Left renal cortex interstitium (tissue), 4 donors: ENCODE results near the gene CMTM4. TPM values are rescaled to one million over a fixed set of nuclear protein-coding genes. Genes with fewer than 3 reads are reported as not detected.
"Not testable (repeated sequence)": the region's sequence is repeated elsewhere in the genome, so short reads cannot be mapped to it uniquely, and the experiment has no call there.

Experiments
- DNase-seq, 4 donors: peaks; one replicate each; pipeline ENCODE4 v3.0.0-alpha.2; 2013; ENCODE audit warnings: low read depth in 4 of 4, low spot score in 2 of 4, missing footprints in 1 of 4
- polyA plus RNA-seq, 4 donors: library from polyadenylated mRNA; unstranded; fragments of 120-200 nt; gene quantifications; one replicate each; pipeline ENCODE4 v1.2.1, GENCODE V29; 2013; ENCODE audit not compliant: insufficient read length in 4 of 4

Gene CMTM4
- polyA plus RNA-seq, 4 donors: 63.0 to 69.7 (median 66.8) TPM

- no peak for DNase-seq
These were observed 96.8 kb downstream of the CMTM4 start for GRCh38 chr16:66599726-66600125.

GRCh38 chr16:66598111-66598510, 98.4 kb downstream of the CMTM4 start:
- no peak for DNase-seq

DNA sequence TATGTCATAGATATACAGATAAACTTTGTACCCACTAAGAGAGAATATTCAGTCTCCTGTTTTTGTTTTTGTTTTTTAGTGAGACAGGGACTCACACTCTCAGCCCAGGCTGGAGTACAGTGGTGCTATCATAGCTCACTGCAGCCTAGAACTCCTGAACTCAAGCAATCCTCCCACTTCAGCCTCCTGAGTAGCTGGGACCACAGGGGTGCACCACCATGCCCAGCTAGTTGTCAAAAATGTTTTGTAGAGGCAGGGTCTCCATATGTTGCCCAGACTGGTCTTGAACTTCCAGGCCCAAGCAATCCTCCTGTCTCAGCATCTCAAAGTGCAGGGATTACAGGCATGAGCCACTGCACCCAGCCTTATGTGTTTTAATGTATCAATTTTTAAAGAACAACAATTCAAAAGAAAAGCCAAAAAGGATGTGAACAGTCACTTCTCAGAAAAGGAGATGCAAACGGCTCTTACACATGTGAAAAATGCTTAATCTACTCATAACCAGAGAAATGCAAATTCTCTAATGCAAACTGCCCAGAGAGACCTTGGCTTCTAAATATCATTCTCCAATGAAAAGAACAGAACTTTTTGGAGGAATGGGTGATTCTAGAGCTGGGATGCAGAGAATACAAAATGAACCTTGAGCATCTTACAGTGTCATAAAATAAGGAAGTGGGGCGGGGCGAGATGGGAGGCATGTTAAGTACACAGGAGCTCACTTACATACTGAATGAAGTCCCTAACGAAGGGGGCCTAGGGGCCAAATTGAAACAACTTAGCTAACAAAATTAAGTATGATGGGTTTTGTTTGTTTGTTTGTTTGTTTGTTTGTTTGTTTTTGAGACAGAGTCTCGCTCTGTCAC, 99.3 kb downstream of the CMTM4 start:
- no peak for DNase-seq

GRCh38 chr16:66596559-66596958, 100.0 kb downstream of the CMTM4 start:
- DNase-seq: not testable (repeated sequence)

DNA sequence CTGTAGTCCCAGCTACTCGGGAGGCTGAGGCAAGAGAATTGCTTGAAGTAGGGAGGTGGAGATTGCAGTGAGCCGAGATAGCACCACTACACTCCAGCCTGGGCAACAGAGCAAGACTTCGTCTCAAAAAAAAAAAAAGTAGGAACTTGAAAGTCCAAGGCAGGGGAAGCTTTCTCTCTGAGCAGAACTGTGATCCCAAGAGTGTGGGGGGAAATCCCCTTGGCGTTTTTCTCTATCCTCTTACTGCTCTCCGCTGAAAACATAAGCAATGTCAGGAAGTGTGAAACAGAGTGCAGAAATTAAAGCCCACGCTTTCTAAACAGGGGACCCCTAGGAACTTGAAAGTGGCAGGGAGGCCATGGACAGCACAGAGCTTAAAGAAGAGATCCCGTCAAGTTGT, 101.8 kb downstream of the CMTM4 start:
- no peak for DNase-seq

DNA sequence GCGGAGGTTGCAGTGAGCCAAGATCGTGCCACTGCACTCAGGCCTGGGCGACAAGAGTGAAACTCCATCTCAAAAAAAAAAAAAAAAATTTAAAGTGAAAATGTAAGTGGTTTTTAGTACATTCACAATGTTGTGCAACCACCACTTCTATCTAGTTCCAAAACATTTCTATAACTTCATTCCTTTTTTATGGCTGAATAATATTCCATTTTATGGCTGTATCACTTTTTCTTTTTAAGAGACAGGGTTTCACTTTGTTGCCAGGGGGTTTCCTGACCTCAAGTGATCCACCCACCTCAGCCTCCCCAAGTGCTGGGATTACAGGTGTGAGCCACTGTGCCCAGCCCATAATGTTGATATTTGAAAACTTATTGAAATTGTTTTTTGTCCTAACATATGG, 103.7 kb downstream of the CMTM4 start:
- DNase-seq: no peak

DNA sequence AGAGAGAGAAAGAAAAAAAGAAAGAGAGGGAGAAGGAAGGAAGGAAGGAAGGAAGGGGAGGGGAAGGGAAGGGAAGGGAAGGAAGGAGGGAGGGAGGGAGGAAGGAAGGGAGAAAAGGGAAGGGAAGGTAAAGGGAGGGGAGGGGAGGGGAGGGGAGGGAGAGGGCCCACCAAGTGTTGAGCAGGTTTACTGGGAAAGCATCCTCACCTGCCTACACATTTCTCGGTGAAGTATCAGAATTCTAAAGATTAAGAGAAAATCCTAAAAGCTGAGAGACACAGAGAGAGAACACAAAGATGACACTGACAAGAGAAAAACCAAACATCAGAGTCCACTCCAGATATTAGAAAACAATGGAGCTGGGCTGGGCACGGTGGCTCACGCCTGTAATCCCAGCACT, 104.3 kb downstream of the CMTM4 start:
- no peak for DNase-seq

- no peak for DNase-seq
These were observed 105.5 kb downstream of the CMTM4 start for GRCh38 chr16:66591018-66591417.

GRCh38 chr16:66590322-66590721, 106.2 kb downstream of the CMTM4 start:
- no peak for DNase-seq

- DNase-seq: no peak
These were observed 107.4 kb downstream of the CMTM4 start for GRCh38 chr16:66588981-66589713.

DNA sequence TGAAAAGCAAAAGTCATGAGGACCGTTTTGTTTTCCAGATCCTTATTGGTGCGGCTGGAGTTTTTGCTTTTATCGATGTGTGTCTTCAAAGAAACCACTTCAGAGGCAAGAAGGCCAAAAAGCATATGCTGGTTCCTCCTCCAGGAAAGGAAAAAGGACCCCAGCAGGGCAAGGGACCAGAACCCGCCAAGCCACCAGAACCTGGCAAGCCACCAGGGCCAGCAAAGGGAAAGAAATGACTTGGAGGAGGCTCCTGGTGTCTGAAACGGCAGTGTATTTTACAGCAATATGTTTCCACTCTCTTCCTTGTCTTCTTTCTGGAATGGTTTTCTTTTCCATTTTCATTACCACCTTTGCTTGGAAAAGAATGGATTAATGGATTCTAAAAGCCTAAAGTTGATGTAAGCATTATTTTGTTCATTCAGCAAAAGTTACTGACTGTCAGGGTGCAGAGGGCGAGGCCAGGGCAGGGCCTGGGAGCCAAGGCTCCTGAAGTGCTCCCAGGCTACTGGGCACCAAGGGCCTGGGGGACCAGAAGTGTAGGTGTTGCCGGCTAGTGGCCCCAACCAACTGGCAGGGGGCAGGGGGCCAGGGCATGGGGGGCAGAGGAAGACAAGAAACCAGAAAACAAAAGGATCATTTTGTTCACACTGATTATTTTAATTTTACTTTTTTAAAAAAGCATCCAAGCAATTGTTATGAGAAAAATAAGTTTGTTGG, 108.5 kb downstream of the CMTM4 start:
- no peak for DNase-seq

DNA sequence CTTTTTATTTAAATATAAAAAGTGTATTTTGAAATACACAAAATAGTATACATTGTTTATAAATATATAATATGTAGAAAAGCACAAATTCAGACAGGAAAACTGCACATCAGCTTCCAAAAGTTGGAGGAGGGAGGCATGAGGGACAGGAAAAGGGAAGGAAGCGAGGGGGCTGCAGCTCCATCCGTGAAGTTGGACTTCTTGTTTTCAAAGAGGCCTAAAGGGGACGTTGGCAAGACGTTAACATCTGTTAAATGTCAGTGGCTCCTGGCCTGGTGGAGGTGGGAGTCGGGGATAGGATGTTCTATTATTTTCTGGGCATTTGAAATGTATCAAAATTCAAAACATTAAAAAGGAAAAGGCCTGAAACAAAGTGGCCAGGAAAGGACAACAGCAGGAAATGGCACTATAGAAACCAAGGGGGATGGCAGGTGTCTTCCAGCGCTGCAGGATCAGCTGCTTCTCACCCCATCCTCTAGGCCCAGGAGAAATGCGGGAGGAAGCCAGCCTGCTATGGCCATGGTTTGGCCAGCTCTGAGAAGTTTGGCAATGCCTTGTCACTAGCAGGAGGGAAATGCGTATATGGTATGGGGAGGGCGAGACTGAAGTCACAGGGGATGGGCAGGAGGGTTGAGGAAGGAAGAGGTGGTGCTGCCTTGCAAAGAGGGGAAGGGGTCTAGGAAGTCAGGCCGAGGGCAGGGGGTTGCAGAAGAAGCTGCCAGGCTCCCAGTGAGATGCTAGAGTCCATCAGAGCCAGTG, 110.9 kb downstream of the CMTM4 start:
- no peak for DNase-seq

GRCh38 chr16:66581246-66581952, 115.1 kb downstream of the CMTM4 start:
- DNase-seq: no peak

DNA sequence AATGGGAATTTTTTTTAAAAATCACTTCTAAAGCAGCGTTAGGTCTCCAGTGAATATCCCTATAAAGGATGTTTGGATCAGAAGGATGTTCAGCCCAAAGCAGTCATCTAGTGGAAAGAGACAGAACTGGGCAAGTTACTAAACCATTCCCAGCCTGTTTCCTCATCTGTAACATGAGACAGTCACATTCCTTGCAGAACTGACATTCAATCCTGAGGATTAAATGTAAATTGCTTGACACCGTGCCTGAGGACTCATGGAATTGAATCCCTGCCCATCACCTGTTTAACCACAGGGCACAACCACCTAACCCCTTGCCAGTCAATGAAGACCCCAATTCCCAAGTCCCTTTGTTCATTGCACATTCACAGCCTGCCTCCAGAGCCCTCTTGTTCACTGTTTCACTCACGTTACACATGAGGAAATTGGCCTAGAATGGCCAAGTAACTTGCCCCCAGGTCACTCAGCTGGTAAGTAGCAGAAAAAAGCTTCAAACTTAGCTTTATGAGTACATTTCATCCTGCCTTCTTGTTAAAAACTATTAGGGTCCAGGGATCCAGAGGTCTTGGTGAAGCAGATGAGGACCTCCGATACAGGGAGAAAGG, 115.8 kb downstream of the CMTM4 start:
- peak in 1 of 4 donors; percentile 16 for DNase-seq

DNA sequence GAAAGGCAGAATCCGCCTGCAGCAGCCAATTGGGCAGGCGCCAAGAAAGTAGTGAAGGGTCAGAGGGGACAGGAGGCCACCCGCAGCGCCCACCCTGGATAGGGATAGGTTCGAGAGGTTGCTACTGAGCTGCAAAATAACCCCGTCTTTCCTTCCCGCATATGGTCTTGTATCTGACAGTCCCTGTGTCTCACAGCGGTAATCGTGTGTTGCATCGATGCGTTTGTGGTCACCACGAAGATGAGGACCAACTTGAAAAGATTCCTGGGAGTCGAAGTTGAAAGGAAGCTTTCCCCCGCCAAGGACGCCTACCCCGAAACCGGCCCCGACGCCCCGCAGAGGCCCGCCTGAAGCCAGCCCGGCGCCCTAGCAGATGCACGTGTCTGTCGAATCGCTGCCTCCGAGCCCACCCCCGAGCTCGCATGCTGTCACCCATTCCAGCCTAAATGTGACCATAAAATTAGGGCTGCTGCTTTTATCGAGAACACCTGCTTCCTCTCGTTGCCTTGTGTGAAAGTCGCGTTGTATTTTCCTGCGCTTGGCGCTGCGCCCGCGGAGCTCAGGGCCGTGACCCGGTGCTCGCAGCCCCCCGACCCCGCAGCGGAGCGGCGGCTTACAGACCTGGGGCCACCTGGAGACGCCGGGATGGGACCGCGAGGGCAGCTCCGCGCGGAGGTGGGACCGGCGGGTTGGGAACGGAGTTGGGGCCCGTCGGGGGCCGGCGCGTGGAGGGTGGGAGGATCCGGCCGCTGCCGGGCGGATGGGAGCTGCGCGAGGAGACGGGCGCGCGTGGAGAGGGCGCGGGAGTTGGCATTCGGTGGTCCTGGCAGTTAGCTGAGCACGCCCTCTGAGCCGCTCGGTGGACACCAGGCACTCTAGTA, 117.7 kb downstream of the CMTM4 start, which contains the start of gene CMTM2:
TSS of gene CMTM2 (plus strand) at position 813 of the 881 bp plus-strand sequence. CDS start 145 bp downstream, outside the sequence.
- peak in 2 of 4 donors; percentile 8 to 22 for DNase-seq

DNA sequence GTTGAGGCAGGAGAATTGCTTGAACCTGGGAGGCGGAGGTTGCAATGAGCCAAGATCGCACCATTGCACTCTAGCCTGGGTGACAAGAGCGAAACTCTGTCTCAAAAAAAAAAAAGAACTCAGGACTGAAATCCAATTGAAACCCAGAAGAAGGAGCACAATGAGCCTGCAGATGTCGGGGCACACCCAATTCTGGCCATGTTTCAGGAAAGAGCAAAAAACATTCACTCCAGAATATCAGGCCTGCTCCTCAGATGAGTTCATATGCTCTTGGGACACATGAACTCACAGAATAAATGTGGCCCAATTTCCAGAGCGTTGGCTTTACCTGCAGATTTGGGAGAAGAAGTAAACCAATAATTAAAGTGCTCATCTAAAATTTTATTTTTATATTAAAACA, 120.2 kb downstream of the CMTM4 start:
- DNase-seq: no peak

DNA sequence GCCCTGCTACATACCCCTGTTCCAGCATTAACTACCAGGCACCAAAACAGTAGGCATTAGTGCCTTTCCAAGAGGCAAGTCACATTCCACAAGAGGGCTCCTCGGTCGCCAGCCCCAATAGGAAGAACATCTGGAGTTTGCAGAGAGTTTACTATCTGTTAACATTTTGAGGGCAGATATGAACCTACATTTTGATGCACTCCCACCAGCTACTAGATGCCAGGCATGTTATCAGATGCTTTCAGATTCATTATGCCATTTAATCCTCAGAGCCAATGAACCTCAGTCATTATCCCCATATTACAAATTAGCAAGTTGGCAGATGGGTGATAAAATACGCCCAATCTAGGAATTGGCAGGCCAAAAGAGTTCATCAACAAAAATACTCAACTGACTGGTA, 121.5 kb downstream of the CMTM4 start:
- DNase-seq: no peak

GRCh38 chr16:66574531-66574930, 122.0 kb downstream of the CMTM4 start:
- DNase-seq: no peak
